ENCODE measurements around the gene TAAR5.
"Not testable (repeated sequence)": the region's sequence is repeated elsewhere in the genome, so short reads cannot be mapped to it uniquely, and the experiment has no call there.

Gene TAAR5

DNA sequence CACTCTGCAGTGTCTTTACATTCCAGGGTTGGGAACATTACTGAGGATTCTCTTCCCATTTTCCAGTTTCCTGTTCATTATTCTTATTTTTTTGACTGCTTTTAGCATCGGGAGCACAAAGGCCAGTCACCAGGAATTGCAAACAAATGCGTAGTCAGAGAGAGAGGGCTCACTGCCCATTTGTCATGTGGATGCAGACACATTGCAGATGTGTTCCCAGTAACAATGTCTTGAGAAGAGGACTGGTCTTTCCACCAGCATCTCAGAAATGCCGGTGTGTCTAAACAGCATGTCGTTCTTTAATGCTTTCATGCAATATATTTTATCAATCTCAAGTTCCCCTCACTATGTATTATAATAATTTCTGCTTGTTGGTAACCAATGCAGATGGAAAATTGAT, 20.4 kb downstream of the TAAR5 start:
- DNase-seq = no peak

GRCh38 chr6:132568611-132569010, 20.9 kb downstream of the TAAR5 start:
- DNase-seq = no peak

GRCh38 chr6:132567566-132567965, 22.0 kb downstream of the TAAR5 start:
- no peak for DNase-seq

DNA sequence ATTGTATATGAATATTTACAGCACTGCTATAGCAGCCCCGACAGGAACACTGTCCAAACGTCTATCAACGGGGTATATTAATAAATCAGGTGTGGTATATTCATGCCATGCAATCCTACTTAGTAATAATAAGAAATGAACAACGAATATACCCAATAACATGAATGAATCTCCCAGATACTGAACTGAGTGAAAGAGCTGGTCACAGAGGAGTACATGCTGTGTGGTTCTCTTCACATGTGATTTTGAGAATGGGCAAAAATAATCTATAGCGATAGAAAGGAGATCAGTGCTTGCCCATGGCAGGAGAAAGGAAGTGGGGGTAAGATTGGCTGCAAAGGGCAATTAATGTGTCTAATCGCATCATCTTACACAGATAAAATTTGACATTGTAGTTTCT, 23.1 kb downstream of the TAAR5 start:
- no peak for DNase-seq

GRCh38 chr6:132560087-132560486, 29.5 kb downstream of the TAAR5 start:
- not testable (repeated sequence) for DNase-seq

- no peak for DNase-seq
Observed at GRCh38 chr6:132552372-132552771, 37.2 kb downstream of the TAAR5 start, which contains the start of gene TAAR8. TSS of gene TAAR8 (plus strand) at chr6:132552672. CDS start at chr6:132552693, 21 bp downstream.

DNA sequence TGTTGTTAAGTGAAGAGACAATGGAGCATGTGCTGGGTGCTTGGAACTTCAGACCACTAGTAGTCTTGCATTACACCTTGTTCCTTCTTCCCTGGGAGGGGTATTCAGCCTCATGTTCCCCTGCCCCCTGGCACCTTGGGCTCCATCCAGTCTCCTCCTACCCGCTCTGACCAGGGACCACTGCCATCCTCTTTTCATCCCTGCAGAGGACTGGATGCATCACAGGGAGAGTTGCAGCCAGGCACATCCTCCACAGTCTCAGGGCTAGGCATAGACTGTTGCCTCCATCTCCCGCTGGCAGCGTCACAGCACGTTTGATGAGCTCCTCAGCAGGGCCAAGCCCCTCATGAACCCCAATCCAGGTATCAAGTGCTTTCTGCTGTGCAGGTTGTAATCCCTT, 38.3 kb downstream of the TAAR5 start:
- DNase-seq = no peak

DNA sequence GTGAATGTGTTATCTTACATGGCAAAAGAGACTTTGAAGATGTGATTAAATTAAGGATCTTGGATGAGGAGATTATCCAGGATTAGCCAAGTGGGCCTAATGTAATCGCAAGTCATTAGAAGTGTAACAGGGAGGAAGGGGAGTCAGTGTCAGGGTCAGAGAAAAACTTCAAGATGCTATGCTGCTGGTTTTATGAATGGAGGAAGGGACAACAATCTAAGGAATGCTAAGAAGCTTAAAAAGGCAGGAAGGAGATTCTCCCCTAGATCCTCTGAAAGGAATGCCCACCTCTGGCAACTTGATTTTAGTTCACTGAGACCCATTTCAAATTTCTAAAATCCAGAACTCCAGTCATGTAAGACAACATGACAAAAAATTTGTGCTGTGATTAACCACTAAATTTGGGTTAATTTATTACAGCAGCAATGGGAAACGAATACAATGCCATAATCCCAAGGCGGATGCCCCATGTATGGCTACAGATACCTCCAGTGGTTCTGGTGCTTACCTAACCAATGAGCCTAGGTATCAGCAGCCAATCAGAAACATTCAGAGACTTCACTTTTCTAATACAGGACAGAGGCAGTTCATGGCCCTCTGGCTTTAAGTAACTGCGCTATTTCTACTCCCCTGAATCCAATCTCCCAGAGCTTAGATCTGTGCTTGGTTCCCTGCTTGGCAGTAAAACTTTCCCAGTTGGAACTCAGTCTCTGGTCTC, 40.6 kb downstream of the TAAR5 start:
- DNase-seq = no peak

DNA sequence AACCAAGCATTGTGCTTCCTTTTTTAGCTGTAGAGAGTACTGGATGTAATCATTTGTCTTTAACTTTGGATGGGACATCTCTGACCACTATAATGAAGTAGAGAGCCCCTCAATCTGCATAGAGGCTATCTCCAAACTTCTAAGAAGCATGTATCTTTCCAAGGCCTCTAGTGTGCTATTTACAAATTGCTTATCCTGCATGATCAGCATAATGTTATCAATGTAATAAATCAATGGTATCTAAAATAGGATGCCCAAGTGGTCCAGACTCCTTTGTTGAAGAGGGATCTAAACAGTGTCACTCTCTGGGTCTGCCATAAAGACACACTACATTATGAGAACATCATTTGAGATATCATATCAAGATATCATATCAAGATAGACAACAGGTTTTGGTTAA, 44.7 kb downstream of the TAAR5 start:
- DNase-seq = no peak
